CD14-positive monocyte (primary cell): ENCODE measurements around the gene RHO. TPM values are rescaled to one million over a fixed set of nuclear protein-coding genes. Genes with fewer than 3 reads are reported as not detected.

Source experiments
- DNase-seq, 3 donors: peaks; one replicate each; pipeline ENCODE4 v3.0.0-alpha.2; 2011 to 2022
- H2AFZ ChIP-seq: 2 replicates; pipeline ENCODE4 v1.6.0; 2012; ENCODE audit warnings: mild to moderate bottlenecking, low read depth, low read length, inconsistent platforms; ENCODE audit not compliant: insufficient read depth, poor library complexity, severe bottlenecking
- H3K27ac ChIP-seq, 2 donors: 1 replicate in 1 of 2; 2 replicates in 1 of 2; pipeline ENCODE4 v1.5.1; 2012 to 2013; ENCODE audit warnings: low read length in 2 of 2, control low read depth in 1 of 2, inconsistent platforms in 1 of 2, low read depth in 1 of 2, mild to moderate bottlenecking in 1 of 2
- H3K27me3 ChIP-seq, 2 donors: one replicate each; pipeline versions ENCODE4 v1.6.0 to v1.6.1; 2011 to 2013; ENCODE audit warnings: low read length in 2 of 2; ENCODE audit not compliant: control insufficient read depth in 2 of 2, insufficient read depth in 2 of 2
- H3K36me3 ChIP-seq, 2 donors: replicated peaks in 1 of 2; 1 replicate in 1 of 2; 2 replicates in 1 of 2; pipeline versions ENCODE4 v1.5.1 to v1.6.1; 2012 to 2013; ENCODE audit warnings: low read length in 2 of 2, control low read depth in 1 of 2, inconsistent platforms in 1 of 2, mild to moderate bottlenecking in 1 of 2; ENCODE audit not compliant: insufficient read depth in 2 of 2, control insufficient read depth in 1 of 2
- H3K4me1 ChIP-seq, 2 donors: 1 replicate in 1 of 2; 2 replicates in 1 of 2; pipeline versions ENCODE4 v1.5.1 to v1.6.1; 2012 to 2013; ENCODE audit warnings: low read length in 2 of 2, control low read depth in 1 of 2, inconsistent platforms in 1 of 2, mild to moderate bottlenecking in 1 of 2, moderate library complexity in 1 of 2; ENCODE audit not compliant: insufficient read depth in 2 of 2, control insufficient read depth in 1 of 2
- H3K4me2 ChIP-seq: replicated peaks from 2 replicates; pipeline ENCODE3; 2012; ENCODE audit warnings: low read length, moderate library complexity, mild to moderate bottlenecking; ENCODE audit not compliant: poor library complexity, severe bottlenecking; ENCODE audit errors: extremely low read depth
- H3K4me3 ChIP-seq, 3 experiments: fragments of 200-600 bp in 1 of 3; sonication (generic) in 1 of 3; replicated peaks in 1 of 3; 1 replicate in 2 of 3; 2 replicates in 1 of 3; pipeline ENCODE4 v1.5.1; 2011 to 2013; ENCODE audit warnings: low read length in 3 of 3, mild to moderate bottlenecking in 3 of 3, control low read depth in 2 of 3, low read depth in 2 of 3, inconsistent platforms in 1 of 3, moderate library complexity in 1 of 3
- H3K79me2 ChIP-seq: 2 replicates; pipeline ENCODE4 v1.6.0; 2012; ENCODE audit warnings: mild to moderate bottlenecking, control low read depth, inconsistent platforms, low read length, moderate library complexity; ENCODE audit not compliant: insufficient read depth
- H3K9ac ChIP-seq: 2 replicates; pipeline ENCODE4 v1.6.0; 2017; ENCODE audit warnings: low read length, mild to moderate bottlenecking; ENCODE audit not compliant: insufficient read depth, poor library complexity, severe bottlenecking
- H3K9me3 ChIP-seq, 2 donors: replicated peaks in 1 of 2; 1 replicate in 1 of 2; 2 replicates in 1 of 2; pipeline versions ENCODE4 v1.5.1 to v1.6.1; 2012 to 2013; ENCODE audit warnings: low read length in 2 of 2, control low read depth in 1 of 2; ENCODE audit not compliant: control insufficient read depth in 1 of 2, insufficient read depth in 1 of 2
- H4K20me1 ChIP-seq: 2 replicates; pipeline ENCODE4 v1.6.0; 2012; ENCODE audit warnings: mild to moderate bottlenecking, low read length, control low read depth, moderate library complexity; ENCODE audit not compliant: insufficient read depth
- H3K27ac Mint-ChIP-seq, 7 donors: one replicate each; pipeline ENCODE4 v1.8.0; 2020; ENCODE audit warnings: mild to moderate bottlenecking in 7 of 7, mixed read lengths in 7 of 7, moderate library complexity in 6 of 7, inconsistent platforms in 2 of 7
- H3K27me3 Mint-ChIP-seq, 3 donors: one replicate each; pipeline ENCODE4 v1.8.0; 2021 to 2022; ENCODE audit warnings: low read depth in 3 of 3, mild to moderate bottlenecking in 3 of 3, mixed read lengths in 3 of 3, moderate library complexity in 3 of 3, inconsistent platforms in 1 of 3
- H3K36me3 Mint-ChIP-seq, 2 donors: one replicate each; pipeline ENCODE4 v1.8.0; 2020; ENCODE audit warnings: mixed read lengths in 2 of 2, inconsistent platforms in 1 of 2, mild to moderate bottlenecking in 1 of 2
- H3K4me1 Mint-ChIP-seq: one replicate; pipeline ENCODE4 v1.8.0; 2020; ENCODE audit warnings: mild to moderate bottlenecking, mixed read lengths
- H3K4me3 Mint-ChIP-seq, 2 donors: one replicate each; pipeline ENCODE4 v1.8.0; 2020; ENCODE audit warnings: mild to moderate bottlenecking in 2 of 2, mixed read lengths in 2 of 2, moderate library complexity in 1 of 2
- H3K9me3 Mint-ChIP-seq, 7 donors: one replicate each; pipeline ENCODE4 v1.8.0; 2020 to 2022; ENCODE audit warnings: mixed read lengths in 7 of 7, mild to moderate bottlenecking in 6 of 7, moderate library complexity in 6 of 7, inconsistent platforms in 2 of 7
- WGBS: methylation state at CpG from one replicate; pipeline ENCODE4 v1.1.5; 2013; ENCODE audit warnings: missing lambda C conversion rate; ENCODE audit not compliant: insufficient coverage; 5-methylcytosine and 5-hydroxymethylcytosine counted together
- intact Hi-C, 2 donors: fragments of 100-400 bp; cut with micrococcal nuclease; formaldehyde crosslinking; loops; one replicate each; pipeline versions ENCODE4 v1.15.0 to v1.15.1; 2023
- polyA plus RNA-seq, 3 donors: library from polyadenylated mRNA; depleted of rRNA in 1 of 3; unstranded in 2 of 3; stranded (reverse) in 1 of 3; fragments of 300-500 nt in 2 of 3; fragments of >200 nt in 1 of 3; fragmentation: Illumina TruSeq in 2 of 3; gene quantifications; 1 replicate in 2 of 3; 2 replicates in 1 of 3; pipeline ENCODE4 v1.2.3, GENCODE V29; 2012 to 2021
- TF ChIP-seq, protein P1 (sequence below): fragments of 200-600 bp; IDR thresholded peaks from one replicate; pipeline ENCODE4 v1.8.0; 2022; ENCODE audit warnings: antibody characterized with exemption, mild to moderate bottlenecking

RHO gene
- polyA plus RNA-seq, 3 donors, result 0.03 TPM; not detected in 2

DNA sequence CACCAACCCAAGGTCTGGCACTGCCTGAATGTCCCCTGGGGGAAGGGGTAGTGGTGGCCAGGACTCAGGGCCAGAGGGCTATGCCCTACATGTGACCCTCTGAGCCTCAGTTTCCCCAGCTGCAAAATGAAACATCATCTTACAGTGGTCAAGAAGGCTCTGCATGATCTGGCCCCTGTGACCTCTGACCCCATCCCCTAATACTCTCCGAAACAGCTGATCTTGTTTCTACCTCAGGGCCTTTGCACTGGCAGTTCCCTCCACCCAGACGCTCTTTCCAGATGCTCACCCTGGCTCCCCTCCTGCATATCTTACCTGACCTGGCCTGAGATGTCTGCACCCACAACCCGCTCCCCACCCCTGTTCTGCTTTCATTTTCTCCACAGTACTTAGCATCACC, 56.2 kb downstream of the RHO start:
- H4K20me1 ChIP-seq, result peaks cover 77% of the 10 kb centered on the region
- Mint-ChIP-seq H3K27ac (peak overlapping the region in 1 of 7 donors; percentile 6), H3K4me1 (peaks cover 26% of the 10 kb centered on the region), H3K9me3 (no peaks in the 10 kb centered on the region), H3K27me3 (peaks cover 0 to 2% (median 0%) of the 10 kb centered on the region in 3 donors), H3K4me3 (no peak overlapping the region), H3K36me3 (peaks cover 47 to 86% of the 10 kb centered on the region in 2 donors)
- H3K36me3 ChIP-seq, result peaks cover 46 to 99% of the 10 kb centered on the region in 2 donors
- H3K4me1 ChIP-seq, result peaks cover 18 to 19% of the 10 kb centered on the region in 2 donors
- TF ChIP-seq, protein P1, sequence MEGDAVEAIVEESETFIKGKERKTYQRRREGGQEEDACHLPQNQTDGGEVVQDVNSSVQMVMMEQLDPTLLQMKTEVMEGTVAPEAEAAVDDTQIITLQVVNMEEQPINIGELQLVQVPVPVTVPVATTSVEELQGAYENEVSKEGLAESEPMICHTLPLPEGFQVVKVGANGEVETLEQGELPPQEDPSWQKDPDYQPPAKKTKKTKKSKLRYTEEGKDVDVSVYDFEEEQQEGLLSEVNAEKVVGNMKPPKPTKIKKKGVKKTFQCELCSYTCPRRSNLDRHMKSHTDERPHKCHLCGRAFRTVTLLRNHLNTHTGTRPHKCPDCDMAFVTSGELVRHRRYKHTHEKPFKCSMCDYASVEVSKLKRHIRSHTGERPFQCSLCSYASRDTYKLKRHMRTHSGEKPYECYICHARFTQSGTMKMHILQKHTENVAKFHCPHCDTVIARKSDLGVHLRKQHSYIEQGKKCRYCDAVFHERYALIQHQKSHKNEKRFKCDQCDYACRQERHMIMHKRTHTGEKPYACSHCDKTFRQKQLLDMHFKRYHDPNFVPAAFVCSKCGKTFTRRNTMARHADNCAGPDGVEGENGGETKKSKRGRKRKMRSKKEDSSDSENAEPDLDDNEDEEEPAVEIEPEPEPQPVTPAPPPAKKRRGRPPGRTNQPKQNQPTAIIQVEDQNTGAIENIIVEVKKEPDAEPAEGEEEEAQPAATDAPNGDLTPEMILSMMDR, result no peak
- WGBS, result 46% methylated on average over 2 of the region's 3 CpGs
- H2AFZ ChIP-seq, result no peak overlapping the region
- H3K9ac ChIP-seq, result no peak overlapping the region
- no peak for DNase-seq
- no peak overlapping the region for H3K4me3 ChIP-seq
- H3K79me2 ChIP-seq, result peaks cover 6% of the 10 kb centered on the region
- no peaks in the 10 kb centered on the region for H3K27me3 ChIP-seq
- H3K9me3 ChIP-seq, result no peaks in the 10 kb centered on the region
- intact Hi-C loops, result no loop called here
- no peak overlapping the region for H3K27ac ChIP-seq
- no peak overlapping the region for H3K4me2 ChIP-seq

Other genes with a start within 250 kb of the RHO start
- 10 to 100 TPM; 11.9 to 23.0 (median 18.0) TPM for gene HMCES, start 249.8 kb upstream of the RHO start, polyA plus RNA-seq
- gene EFCAB12, start 100.0 kb upstream of the RHO start, polyA plus RNA-seq, result under 1 TPM in 1 of 3 donors, not detected in 2; 0.35 TPM
- 10 to 100 TPM; 25.6 to 31.5 (median 30.1) TPM for gene MBD4, start 88.7 kb upstream of the RHO start, polyA plus RNA-seq
- 10 to 100 TPM in 1 of 3 donors, 1 to 10 TPM in 2; 3.3 to 12.2 (median 3.6) TPM for gene IFT122, start 88.4 kb upstream of the RHO start, polyA plus RNA-seq
- not detected for gene H1-8, start 14.5 kb downstream of the RHO start, polyA plus RNA-seq
- 100 to 1,000 TPM in 1 of 3 donors, 1 to 10 TPM in 2; 7.1 to 170 (median 9.9) TPM for gene PLXND1, start 78.0 kb downstream of the RHO start, polyA plus RNA-seq